Astrocyte (in vitro differentiated cells and primary cell): Measurements from ENCODE around the gene TMEM200A. TPM values are rescaled to one million over a fixed set of nuclear protein-coding genes. Genes with fewer than 3 reads are reported as not detected.
A peak's percentile ranks its signal among the peaks of the same experiment; 100 is the strongest.

Source experiments
- DNase-seq: peaks from one replicate; pipeline ENCODE4 v3.0.0-alpha.2; 2010; ENCODE audit warnings: low read depth
- FAIRE-seq: peaks from 2 replicates; lab custom pipeline; 2011; peaks lifted over from hg19 to GRCh38; lab: Jason Lieb, UNC
- H2AFZ ChIP-seq: 2 replicates; pipeline ENCODE4 v1.6.0; 2012; ENCODE audit warnings: low read depth, low read length, inconsistent platforms
- H3K27ac ChIP-seq: 2 replicates; pipeline ENCODE4 v1.5.1; 2011; ENCODE audit warnings: low read depth, low read length, inconsistent platforms
- H3K27me3 ChIP-seq: 2 replicates; pipeline ENCODE4 v1.6.0; 2011; ENCODE audit warnings: low read length, inconsistent platforms; ENCODE audit not compliant: insufficient read depth
- H3K36me3 ChIP-seq: 2 replicates; pipeline ENCODE4 v1.5.1; 2011; ENCODE audit warnings: low read length, inconsistent platforms; ENCODE audit not compliant: insufficient read depth
- H3K4me1 ChIP-seq: 2 replicates; pipeline ENCODE4 v1.5.1; 2011; ENCODE audit warnings: low read length, inconsistent platforms; ENCODE audit not compliant: insufficient read depth
- H3K4me2 ChIP-seq: 2 replicates; pipeline ENCODE4 v1.6.0; 2012; ENCODE audit warnings: low read length, inconsistent platforms
- H3K4me3 ChIP-seq: 2 replicates; pipeline ENCODE4 v1.5.1; 2011; ENCODE audit warnings: low read depth, mild to moderate bottlenecking, low read length, inconsistent platforms; ENCODE audit not compliant: insufficient read depth
- H3K79me2 ChIP-seq: 2 replicates; pipeline ENCODE4 v1.6.0; 2012; ENCODE audit warnings: mild to moderate bottlenecking, low read length, inconsistent platforms; ENCODE audit not compliant: insufficient read depth
- H3K9ac ChIP-seq: 2 replicates; pipeline ENCODE4 v1.6.0; 2012; ENCODE audit warnings: mild to moderate bottlenecking, low read length, inconsistent platforms
- H3K9me3 ChIP-seq: 2 replicates; pipeline ENCODE4 v1.5.1; 2012; ENCODE audit warnings: low read depth, mild to moderate bottlenecking, low read length, inconsistent platforms; ENCODE audit not compliant: insufficient read depth
- H4K20me1 ChIP-seq: 2 replicates; pipeline ENCODE4 v1.6.0; 2012; ENCODE audit warnings: low read length, inconsistent platforms; ENCODE audit not compliant: insufficient read depth
- H3K27ac Mint-ChIP-seq: one replicate; pipeline ENCODE4 v1.8.0; 2021; ENCODE audit warnings: mild to moderate bottlenecking, mixed read lengths; ENCODE audit not compliant: unreplicated experiment
- H3K27me3 Mint-ChIP-seq: one replicate; pipeline ENCODE4 v1.8.0; 2021; ENCODE audit warnings: low read depth, mixed read lengths; ENCODE audit not compliant: unreplicated experiment
- H3K36me3 Mint-ChIP-seq: one replicate; pipeline ENCODE4 v1.8.0; 2021; ENCODE audit warnings: low read depth, mixed read lengths; ENCODE audit not compliant: unreplicated experiment
- H3K4me1 Mint-ChIP-seq: one replicate; pipeline ENCODE4 v1.8.0; 2021; ENCODE audit warnings: low read depth, mixed read lengths; ENCODE audit not compliant: unreplicated experiment
- H3K4me3 Mint-ChIP-seq: one replicate; pipeline ENCODE4 v1.8.0; 2021; ENCODE audit warnings: mild to moderate bottlenecking, moderate library complexity, mixed read lengths; ENCODE audit not compliant: unreplicated experiment
- H3K9me3 Mint-ChIP-seq: one replicate; pipeline ENCODE4 v1.8.0; 2021; ENCODE audit warnings: mild to moderate bottlenecking, mixed read lengths; ENCODE audit not compliant: unreplicated experiment
- EZH2 ChIP-seq: IDR thresholded peaks from 2 replicates; pipeline ENCODE4 v1.6.1; 2012; ENCODE audit warnings: mild to moderate bottlenecking, low read length, inconsistent platforms; ENCODE audit not compliant: insufficient read depth
- total RNA-seq: library from RNA; stranded (reverse); gene quantifications from 2 replicates; pipeline ENCODE4 v1.2.1, GENCODE V29; 2021
- TF ChIP-seq, protein P1 (sequence below): IDR thresholded peaks from 2 replicates; pipeline ENCODE4 v1.5.1; 2011; ENCODE audit warnings: low read depth, mild to moderate bottlenecking, inconsistent platforms, low read length, moderate library complexity; ENCODE audit not compliant: insufficient read depth

The TMEM200A gene
- total RNA-seq, 1 donor from 2014 or later, result 14.9 TPM

DNA sequence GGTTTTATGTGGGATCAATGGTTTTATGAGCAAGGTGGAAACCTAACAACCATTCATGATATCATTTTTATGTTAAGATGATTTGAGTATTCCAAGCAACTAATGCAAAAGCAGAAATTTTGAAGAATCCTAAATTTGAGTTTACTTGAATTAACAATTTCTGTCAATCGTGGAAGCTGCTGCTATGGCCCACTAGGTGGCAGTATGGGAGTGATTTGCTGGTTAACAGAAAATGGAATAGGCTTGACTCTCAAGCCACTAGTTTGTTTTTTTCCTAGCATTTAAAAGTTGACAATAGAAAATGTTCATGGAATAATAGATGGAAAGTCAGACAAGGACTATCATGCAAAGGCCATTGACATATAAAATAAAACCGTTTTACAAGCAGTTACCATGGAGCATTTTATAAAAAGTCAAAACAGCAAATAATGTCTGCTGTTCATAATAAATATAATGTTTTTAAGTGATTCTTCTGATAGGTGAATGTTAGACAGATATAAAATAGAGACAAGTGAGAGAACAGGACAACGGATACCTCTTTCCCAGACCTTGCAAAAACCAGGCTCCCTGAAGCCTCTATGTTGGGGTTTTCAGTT, 43.0 kb upstream of the TMEM200A start:
- Mint-ChIP-seq H3K36me3 (no peaks in the 10 kb centered on the region), H3K27me3 (no peaks in the 10 kb centered on the region), H3K4me3 (no peak overlapping the region), H3K27ac (no peak overlapping the region), H3K4me1 (peaks cover 7% of the 10 kb centered on the region), H3K9me3 (no peaks in the 10 kb centered on the region)
- TF ChIP-seq, protein P1, sequence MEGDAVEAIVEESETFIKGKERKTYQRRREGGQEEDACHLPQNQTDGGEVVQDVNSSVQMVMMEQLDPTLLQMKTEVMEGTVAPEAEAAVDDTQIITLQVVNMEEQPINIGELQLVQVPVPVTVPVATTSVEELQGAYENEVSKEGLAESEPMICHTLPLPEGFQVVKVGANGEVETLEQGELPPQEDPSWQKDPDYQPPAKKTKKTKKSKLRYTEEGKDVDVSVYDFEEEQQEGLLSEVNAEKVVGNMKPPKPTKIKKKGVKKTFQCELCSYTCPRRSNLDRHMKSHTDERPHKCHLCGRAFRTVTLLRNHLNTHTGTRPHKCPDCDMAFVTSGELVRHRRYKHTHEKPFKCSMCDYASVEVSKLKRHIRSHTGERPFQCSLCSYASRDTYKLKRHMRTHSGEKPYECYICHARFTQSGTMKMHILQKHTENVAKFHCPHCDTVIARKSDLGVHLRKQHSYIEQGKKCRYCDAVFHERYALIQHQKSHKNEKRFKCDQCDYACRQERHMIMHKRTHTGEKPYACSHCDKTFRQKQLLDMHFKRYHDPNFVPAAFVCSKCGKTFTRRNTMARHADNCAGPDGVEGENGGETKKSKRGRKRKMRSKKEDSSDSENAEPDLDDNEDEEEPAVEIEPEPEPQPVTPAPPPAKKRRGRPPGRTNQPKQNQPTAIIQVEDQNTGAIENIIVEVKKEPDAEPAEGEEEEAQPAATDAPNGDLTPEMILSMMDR, result peak; percentile 97
- TF ChIP-seq EZH2, result no peak
- Histone ChIP-seq H3K9ac (no peak overlapping the region), H3K9me3 (no peaks in the 10 kb centered on the region), H3K4me1 (peaks cover 11% of the 10 kb centered on the region), H4K20me1 (no peaks in the 10 kb centered on the region), H3K4me3 (no peak overlapping the region), H3K36me3 (no peaks in the 10 kb centered on the region), H3K4me2 (no peak overlapping the region), H3K27me3 (no peaks in the 10 kb centered on the region), H3K27ac (no peak overlapping the region), H2AFZ (no peak overlapping the region), H3K79me2 (no peaks in the 10 kb centered on the region)
- FAIRE-seq (peak; percentile 89), DNase-seq (peak; percentile 48)

DNA sequence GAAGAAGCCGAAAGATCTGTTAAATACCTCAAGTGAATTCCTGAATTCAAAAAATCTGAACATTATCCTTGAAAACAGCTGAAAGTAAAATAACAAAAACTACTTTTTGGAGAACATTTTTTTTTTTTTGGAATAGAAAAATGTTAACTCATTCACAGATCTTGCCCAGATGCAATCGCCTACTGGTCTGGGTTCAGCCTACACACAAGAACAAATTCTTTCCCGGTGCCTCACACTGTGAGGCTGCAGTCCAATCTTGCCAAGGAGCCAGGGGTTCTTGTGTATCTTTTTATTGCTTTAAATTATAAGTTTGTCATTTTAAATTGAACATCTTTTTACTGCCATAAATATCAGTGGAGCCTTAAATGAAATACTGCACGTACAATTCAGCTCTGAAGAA, 41.2 kb upstream of the TMEM200A start:
- H3K4me2 ChIP-seq, result peak overlapping the region; percentile 47
- no peaks in the 10 kb centered on the region for H3K79me2 ChIP-seq
- no peak overlapping the region for H3K4me3 ChIP-seq
- DNase-seq (peak; percentile 83), FAIRE-seq (no peak)
- H3K27me3 ChIP-seq, result no peaks in the 10 kb centered on the region
- Mint-ChIP-seq H3K4me1 (peaks cover 7% of the 10 kb centered on the region), H3K27ac (peak overlapping the region; percentile 60), H3K9me3 (no peaks in the 10 kb centered on the region), H3K4me3 (no peak overlapping the region), H3K27me3 (no peaks in the 10 kb centered on the region), H3K36me3 (no peaks in the 10 kb centered on the region)
- peak overlapping the region; percentile 58 for H3K27ac ChIP-seq
- H3K9me3 ChIP-seq, result no peaks in the 10 kb centered on the region
- H3K9ac ChIP-seq, result peak overlapping the region; percentile 61
- no peaks in the 10 kb centered on the region for H4K20me1 ChIP-seq
- no peaks in the 10 kb centered on the region for H3K36me3 ChIP-seq
- peaks cover 11% of the 10 kb centered on the region for H3K4me1 ChIP-seq
- TF ChIP-seq EZH2, result no peak
- TF ChIP-seq, protein P1, result no peak
- no peak overlapping the region for H2AFZ ChIP-seq

DNA sequence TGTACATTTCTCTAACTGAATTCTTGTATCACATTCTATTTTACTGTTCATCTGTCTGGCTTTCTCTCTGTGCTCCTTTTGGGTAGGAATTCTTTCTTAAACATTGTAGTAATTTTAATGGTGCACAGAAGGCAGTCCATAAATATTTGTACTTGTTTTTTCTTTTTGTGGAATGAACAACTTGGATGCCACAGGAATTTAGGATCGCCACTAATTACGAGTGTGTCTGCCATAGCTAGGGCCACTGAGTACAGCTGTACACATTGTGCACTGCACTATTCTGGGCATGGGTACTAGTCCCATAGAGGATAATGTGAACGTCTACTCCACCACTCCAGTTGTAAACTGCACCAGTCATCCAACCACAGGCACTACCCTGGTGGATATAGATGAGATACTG, 39.3 kb upstream of the TMEM200A start:
- no peak overlapping the region for H3K4me3 Mint-ChIP-seq
- peaks cover 7% of the 10 kb centered on the region for H3K4me1 Mint-ChIP-seq
- H3K9me3 Mint-ChIP-seq, result no peaks in the 10 kb centered on the region
- TF ChIP-seq, protein P1, result no peak
- no peak for TF ChIP-seq EZH2
- Histone ChIP-seq H3K4me1 (peaks cover 11% of the 10 kb centered on the region), H3K4me3 (no peak overlapping the region), H3K9me3 (no peaks in the 10 kb centered on the region), H2AFZ (no peak overlapping the region), H3K27ac (no peak overlapping the region), H3K79me2 (no peaks in the 10 kb centered on the region), H3K27me3 (no peaks in the 10 kb centered on the region), H4K20me1 (no peaks in the 10 kb centered on the region), H3K9ac (no peak overlapping the region), H3K4me2 (no peak overlapping the region), H3K36me3 (no peaks in the 10 kb centered on the region)
- peak; percentile 34 for FAIRE-seq
- H3K27me3 Mint-ChIP-seq, result no peaks in the 10 kb centered on the region
- peak; percentile 52 for DNase-seq
- H3K36me3 Mint-ChIP-seq, result no peaks in the 10 kb centered on the region
- no peak overlapping the region for H3K27ac Mint-ChIP-seq
